Psoas muscle (tissue), 8 donors: ENCODE measurements around the gene ADGRG6. TPM values are rescaled to one million over a fixed set of nuclear protein-coding genes. Genes with fewer than 3 reads are reported as not detected.

Experiments
- ATAC-seq, 4 donors: fragments of 200-7000 bp; cut with Tn5 transposase; one replicate each; pipeline ENCODE4 v1.9.1; 2020; ENCODE audit warnings: moderate library complexity in 3 of 4, mild to moderate bottlenecking in 2 of 4
- DNase-seq, 2 donors: peaks; one replicate each; pipeline ENCODE4 v3.0.0-alpha.2; 2020
- H3K27ac ChIP-seq: fragments of 200-600 bp; one replicate; pipeline ENCODE4 v1.8.0; 2022
- H3K27me3 ChIP-seq, 3 donors: fragments of 200-600 bp in 1 of 3; one replicate each; pipeline versions ENCODE4 v1.6.1 to v1.8.0; 2013 to 2022; ENCODE audit warnings: low read length in 2 of 3, mild to moderate bottlenecking in 2 of 3, moderate library complexity in 1 of 3; ENCODE audit not compliant: insufficient read depth in 3 of 3
- H3K36me3 ChIP-seq, 2 donors: fragments of 200-600 bp in 1 of 2; one replicate each; pipeline versions ENCODE4 v1.6.1 to v1.8.0; 2013 to 2022; ENCODE audit warnings: low read depth in 1 of 2, mild to moderate bottlenecking in 1 of 2, moderate library complexity in 1 of 2; ENCODE audit not compliant: insufficient read depth in 1 of 2
- H3K4me1 ChIP-seq: fragments of 200-600 bp; one replicate; pipeline ENCODE4 v1.8.0; 2022
- H3K4me3 ChIP-seq: fragments of 200-600 bp; one replicate; pipeline ENCODE4 v1.8.0; 2022; ENCODE audit warnings: mild to moderate bottlenecking
- H3K9me3 ChIP-seq: fragments of 200-600 bp; one replicate; pipeline ENCODE4 v1.8.0; 2022
- WGBS, 3 donors: extraction: QIAGEN DNeasy Blood & Tissue Kit; methylation state at CpG; one replicate each; pipeline versions ENCODE4 v1.1.6 to v1.1.7; 2013; 5-methylcytosine and 5-hydroxymethylcytosine counted together
- intact Hi-C, 2 donors: fragments of 100-400 bp; cut with DNase I; formaldehyde crosslinking; loops; one replicate each; pipeline versions ENCODE4 v1.11.0 to v1.14.2; 2022
- polyA plus RNA-seq, 3 donors: library from polyadenylated mRNA; stranded (reverse); fragments of 200-250 nt; gene quantifications; one replicate each; pipeline ENCODE4 v1.2.3, GENCODE V29; 2013
- total RNA-seq, 4 donors: library from RNA; stranded (reverse); fragmentation: NEBNext Ultra II Directional in 2 of 4; extraction: Animal tissue kit (Norgen Biotek cat#: 25700) in 2 of 4; gene quantifications; one replicate each; pipeline versions ENCODE4 v1.2.1 to v1.2.4, GENCODE V29; 2021 to 2023
- TF ChIP-seq, protein P1 (sequence below): fragments of 200-600 bp; IDR thresholded peaks from one replicate; pipeline ENCODE4 v1.8.0; 2022; ENCODE audit warnings: antibody characterized with exemption
- donor health status: healthy with polysubstance abuse.
- donor health status: DM: no; HTN: no; CAD: no; lungs with moderate emphysema.
- donor health status: Bipolar disorder and iron deficiency.
- donor health status: healthy.
- donor health status: DM: yes; HTN: yes; CAD: no.
- donor health status: DM: no; HTN: no; CAD: no.
- donor health status: DM: no; HTN: no; CAD: no.
- donor health status: DM: yes; HTN: yes; CAD: no.

The ADGRG6 gene
- total and polyA plus RNA-seq, 7 donors, result 0.32 to 2.3 (median 0.59) TPM

DNA sequence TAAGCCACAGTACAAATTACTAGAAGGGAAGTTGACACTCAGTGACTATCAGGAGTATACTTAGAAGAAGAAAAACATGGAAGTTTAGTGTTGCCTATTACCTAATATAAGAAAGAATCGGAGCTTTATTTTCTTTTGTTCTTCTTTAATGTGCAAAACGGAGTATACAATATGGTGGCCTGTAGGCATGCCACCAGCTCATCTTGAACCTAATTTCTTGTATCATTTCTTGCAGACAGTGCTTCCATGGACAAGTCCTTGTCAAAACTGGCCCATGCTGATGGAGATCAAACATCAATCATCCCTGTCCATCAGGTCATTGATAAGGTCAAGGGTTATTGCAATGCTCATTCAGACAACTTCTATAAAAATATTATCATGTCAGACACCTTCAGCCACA is 141.3 kb downstream of the ADGRG6 start:
- intact Hi-C loops, result no loop called here
- no peaks in the 10 kb centered on the region for H3K4me1 ChIP-seq
- H3K9me3 ChIP-seq, result no peaks in the 10 kb centered on the region
- WGBS, 3 donors, result 86 to 98% (median 92%) methylated on average over 2 of the region's 2 CpGs
- TF ChIP-seq, protein P1, sequence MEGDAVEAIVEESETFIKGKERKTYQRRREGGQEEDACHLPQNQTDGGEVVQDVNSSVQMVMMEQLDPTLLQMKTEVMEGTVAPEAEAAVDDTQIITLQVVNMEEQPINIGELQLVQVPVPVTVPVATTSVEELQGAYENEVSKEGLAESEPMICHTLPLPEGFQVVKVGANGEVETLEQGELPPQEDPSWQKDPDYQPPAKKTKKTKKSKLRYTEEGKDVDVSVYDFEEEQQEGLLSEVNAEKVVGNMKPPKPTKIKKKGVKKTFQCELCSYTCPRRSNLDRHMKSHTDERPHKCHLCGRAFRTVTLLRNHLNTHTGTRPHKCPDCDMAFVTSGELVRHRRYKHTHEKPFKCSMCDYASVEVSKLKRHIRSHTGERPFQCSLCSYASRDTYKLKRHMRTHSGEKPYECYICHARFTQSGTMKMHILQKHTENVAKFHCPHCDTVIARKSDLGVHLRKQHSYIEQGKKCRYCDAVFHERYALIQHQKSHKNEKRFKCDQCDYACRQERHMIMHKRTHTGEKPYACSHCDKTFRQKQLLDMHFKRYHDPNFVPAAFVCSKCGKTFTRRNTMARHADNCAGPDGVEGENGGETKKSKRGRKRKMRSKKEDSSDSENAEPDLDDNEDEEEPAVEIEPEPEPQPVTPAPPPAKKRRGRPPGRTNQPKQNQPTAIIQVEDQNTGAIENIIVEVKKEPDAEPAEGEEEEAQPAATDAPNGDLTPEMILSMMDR, result no peak
- DNase-seq (no peak), ATAC-seq (no peak)
- H3K27me3 ChIP-seq, result no peaks in the 10 kb centered on the region
- no peaks in the 10 kb centered on the region for H3K36me3 ChIP-seq
- H3K4me3 ChIP-seq, result no peak overlapping the region
- H3K27ac ChIP-seq, result no peak overlapping the region

DNA sequence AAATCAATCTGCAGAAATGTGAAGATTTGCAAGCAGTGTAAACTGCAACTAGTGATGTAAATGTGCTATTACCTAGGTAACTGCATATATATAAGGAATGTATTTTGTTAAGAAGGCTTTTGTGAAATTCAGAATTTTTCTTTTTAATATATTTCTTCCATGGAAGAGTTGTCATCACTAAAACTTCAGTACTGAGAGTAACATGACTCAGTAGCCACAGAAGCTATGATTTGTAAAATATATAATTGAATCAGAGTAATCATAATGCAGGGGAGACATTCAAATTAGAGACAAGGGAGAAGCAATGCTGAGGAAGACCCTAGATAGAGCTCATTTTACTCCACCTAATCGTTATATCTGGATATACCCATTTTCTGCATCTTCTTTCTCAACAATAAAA is 141.7 kb downstream of the ADGRG6 start:
- DNase-seq, result no peak
- H3K4me1 ChIP-seq, result no peaks in the 10 kb centered on the region
- H3K4me3 ChIP-seq, result no peak overlapping the region
- no peaks in the 10 kb centered on the region for H3K9me3 ChIP-seq
- no peak for ATAC-seq
- 67 to 82% (median 78%) methylated on average over 1 of the region's 1 CpG for WGBS, 3 donors
- no peak overlapping the region for H3K27ac ChIP-seq
- no peaks in the 10 kb centered on the region for H3K36me3 ChIP-seq
- intact Hi-C loops, result no loop called here
- H3K27me3 ChIP-seq, result no peaks in the 10 kb centered on the region
- TF ChIP-seq, protein P1, result no peak

DNA sequence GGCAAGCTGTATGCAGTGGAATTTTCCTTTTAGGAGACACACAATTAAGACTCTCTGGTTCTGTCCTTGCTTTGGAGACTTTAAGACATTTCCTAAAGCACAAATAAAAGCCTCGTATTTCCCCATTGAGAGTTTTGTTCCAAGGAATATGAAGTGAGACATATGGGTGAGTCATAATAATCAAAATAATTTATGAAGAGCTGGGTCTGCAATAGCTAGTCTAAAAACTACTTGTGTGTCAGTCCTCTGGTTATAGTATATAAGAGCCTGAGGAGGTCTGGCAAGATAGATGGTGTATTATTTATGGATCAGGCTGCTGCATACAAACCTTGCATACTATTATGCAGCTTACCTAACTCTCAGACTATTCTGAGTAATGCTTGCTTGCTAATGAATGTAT is 142.6 kb downstream of the ADGRG6 start:
- H3K36me3 ChIP-seq, result no peaks in the 10 kb centered on the region
- intact Hi-C loops, result no loop called here
- 61 to 71% (median 64%) methylated on average over 1 of the region's 1 CpG for WGBS, 3 donors
- no peak overlapping the region for H3K4me3 ChIP-seq
- H3K27me3 ChIP-seq, result no peaks in the 10 kb centered on the region
- no peaks in the 10 kb centered on the region for H3K9me3 ChIP-seq
- DNase-seq (no peak), ATAC-seq (no peak)
- H3K4me1 ChIP-seq, result no peaks in the 10 kb centered on the region
- TF ChIP-seq, protein P1, result no peak
- H3K27ac ChIP-seq, result no peak overlapping the region

DNA sequence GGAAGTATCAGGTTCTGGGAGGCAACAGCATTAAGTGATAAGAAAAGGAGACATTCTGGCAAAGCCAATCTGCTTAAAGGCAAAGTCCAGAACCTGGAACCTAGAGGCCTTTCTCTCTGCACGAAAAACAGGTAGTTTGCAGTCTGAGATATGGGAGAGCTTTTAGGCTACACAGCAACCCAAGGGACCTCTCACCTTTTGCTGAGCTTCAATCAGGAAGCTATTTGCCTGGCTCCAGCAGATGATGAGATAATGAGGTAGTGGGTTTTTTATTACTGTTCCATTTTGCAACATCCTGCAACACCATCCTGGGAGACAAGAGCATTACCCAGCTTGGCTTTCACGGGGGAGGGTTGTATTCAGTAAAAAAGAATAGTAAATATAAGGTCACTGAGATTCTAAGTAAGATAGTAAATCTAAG is 143.1 kb downstream of the ADGRG6 start:
- H3K9me3 ChIP-seq, result no peaks in the 10 kb centered on the region
- TF ChIP-seq, protein P1, result no peak
- no peak overlapping the region for H3K27ac ChIP-seq
- no peaks in the 10 kb centered on the region for H3K36me3 ChIP-seq
- H3K4me3 ChIP-seq, result no peak overlapping the region
- H3K27me3 ChIP-seq, result no peaks in the 10 kb centered on the region
- WGBS, 3 donors, result 42 to 58% (median 46%) methylated on average over 2 of the region's 2 CpGs
- ATAC-seq (no peak), DNase-seq (no peak)
- no peaks in the 10 kb centered on the region for H3K4me1 ChIP-seq
- intact Hi-C loops, result no loop called here

DNA sequence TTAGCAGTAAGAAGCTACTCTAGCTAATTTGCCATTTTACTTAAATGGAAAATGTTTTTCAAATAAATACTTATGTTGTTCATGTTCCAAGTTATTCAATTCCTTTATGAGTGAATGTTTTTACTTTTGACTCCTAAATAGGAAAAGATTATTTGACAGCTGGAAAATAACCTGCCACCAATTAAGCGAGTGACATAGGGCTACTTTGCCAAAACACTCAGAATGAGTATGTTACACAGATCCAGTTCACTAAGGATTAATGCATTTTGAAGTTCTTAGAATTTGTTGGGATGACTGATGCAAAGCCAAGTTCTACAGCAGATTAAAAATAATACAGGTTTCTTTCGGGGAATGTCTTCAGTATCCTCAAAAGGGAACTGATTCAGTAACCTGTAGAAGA is 144.4 kb downstream of the ADGRG6 start:
- 79 to 88% (median 79%) methylated on average over 2 of the region's 2 CpGs for WGBS, 3 donors
- Histone ChIP-seq H3K27ac (no peak overlapping the region), H3K36me3 (no peaks in the 10 kb centered on the region), H3K4me3 (no peak overlapping the region), H3K9me3 (no peaks in the 10 kb centered on the region), H3K27me3 (no peaks in the 10 kb centered on the region), H3K4me1 (no peaks in the 10 kb centered on the region)
- intact Hi-C loops, result no loop called here
- TF ChIP-seq, protein P1, result no peak
- no peak for DNase-seq
- ATAC-seq, result no peak
